GM12864 (cell line): Measurements from ENCODE around the gene MRPL22.
"Not testable (repeated sequence)": the region's sequence is repeated elsewhere in the genome, so short reads cannot be mapped to it uniquely, and the experiment has no call there.

Source experiments
- DNase-seq: peaks from one replicate; pipeline ENCODE4 v3.0.0-alpha.2; 2011; ENCODE audit warnings: low read depth
- H3K4me3 ChIP-seq: 2 replicates; pipeline ENCODE4 v1.5.1; 2011; ENCODE audit warnings: mild to moderate bottlenecking, low read depth, low read length, control low read depth
- CTCF ChIP-seq: IDR thresholded peaks from 2 replicates; pipeline ENCODE4 v1.5.1; 2011; ENCODE audit warnings: low read depth, mild to moderate bottlenecking, moderate library complexity, low read length, control low read depth, inconsistent platforms; ENCODE audit errors: missing control alignments

The MRPL22 gene

GRCh38 chr5:154899151-154899816, 41.6 kb upstream of the MRPL22 start:
- no peak for TF ChIP-seq CTCF
- H3K4me3 ChIP-seq: no peak overlapping the region
- no peak for DNase-seq

- no peak for DNase-seq
- H3K4me3 ChIP-seq: no peak overlapping the region
- no peak for TF ChIP-seq CTCF
Measured at GRCh38 chr5:154900066-154900465, 40.8 kb upstream of the MRPL22 start.

GRCh38 chr5:154901276-154901675, 39.6 kb upstream of the MRPL22 start:
- no peak for DNase-seq

GRCh38 chr5:154901913-154902312, 39.0 kb upstream of the MRPL22 start:
- no peak for TF ChIP-seq CTCF
- DNase-seq: no peak
- no peak overlapping the region for H3K4me3 ChIP-seq

More at GRCh38 chr5:154901276-154901675, 39.6 kb upstream of the MRPL22 start:
- TF ChIP-seq CTCF: no peak
- H3K4me3 ChIP-seq: no peak overlapping the region

- H3K4me3 ChIP-seq, DNase-seq: not testable (repeated sequence)
Measured at GRCh38 chr5:154905601-154906000, 35.3 kb upstream of the MRPL22 start.

- no peak for TF ChIP-seq CTCF
- no peak for DNase-seq
- H3K4me3 ChIP-seq: no peak overlapping the region
Measured at GRCh38 chr5:154916874-154917273, 24.0 kb upstream of the MRPL22 start.

GRCh38 chr5:154917757-154918156, 23.1 kb upstream of the MRPL22 start:
- H3K4me3 ChIP-seq: no peak overlapping the region
- DNase-seq: no peak
- no peak for TF ChIP-seq CTCF
